Spleen (tissue), 7 donors: ENCODE data around the gene VGLL4.

Source experiments
- CTCF ChIP-seq, 11 experiments: fragments of 200-600 bp in 7 of 11; fragments of 450-650 bp in 4 of 11; sonication (generic) in 4 of 11; IDR thresholded peaks in 8 of 11; conservative IDR thresholded peaks in 3 of 11; 1 replicate in 7 of 11; 2 replicates in 4 of 11; pipeline versions ENCODE4 v1.4.0 to v1.8.0; 2016 to 2021; ENCODE audit warnings: antibody characterized with exemption in 11 of 11, inconsistent platforms in 4 of 11, mild to moderate bottlenecking in 1 of 11
- POLR2AphosphoS5 ChIP-seq, 3 donors: sonication (generic); formaldehyde crosslinking; IDR thresholded peaks; one replicate each; pipeline ENCODE4 v1.5.1; 2017; ENCODE audit warnings: antibody characterized with exemption in 3 of 3
- donor health status: DM: no; HTN: no; CAD: no; lungs with moderate emphysema.
- donor health status: DM: no; HTN: no; CAD: no.
- donor health status: DM: no; HTN: no; CAD: no.

- TF ChIP-seq POLR2AphosphoS5 (IDR thresholded peaks at IDR 0.05): no peak
- TF ChIP-seq CTCF (IDR thresholded peaks at IDR 0.05 in 8 of 11, conservative IDR thresholded peaks at IDR 0.05 in 3 of 11): no peak
These were observed 101.2 kb downstream of the VGLL4 start for GRCh38 chr3:11542551-11542950.
